Glutamatergic neuron (in vitro differentiated cells): ENCODE results near the gene USP38. TPM values are rescaled to one million over a fixed set of nuclear protein-coding genes. Genes with fewer than 3 reads are reported as not detected.

Experiments
- DNase-seq: peaks from one replicate; pipeline ENCODE4 v3.0.0; 2022
- H3K27ac Mint-ChIP-seq: one replicate; pipeline ENCODE4 v1.8.0; 2020; ENCODE audit warnings: mild to moderate bottlenecking, mixed read lengths, inconsistent platforms; ENCODE audit not compliant: unreplicated experiment
- H3K27me3 Mint-ChIP-seq: one replicate; pipeline ENCODE4 v1.8.0; 2020; ENCODE audit warnings: mild to moderate bottlenecking, moderate library complexity, mixed read lengths, inconsistent platforms; ENCODE audit not compliant: unreplicated experiment
- H3K36me3 Mint-ChIP-seq: one replicate; pipeline ENCODE4 v1.8.0; 2020; ENCODE audit warnings: mild to moderate bottlenecking, mixed read lengths, inconsistent platforms; ENCODE audit not compliant: unreplicated experiment
- H3K4me1 Mint-ChIP-seq: one replicate; pipeline ENCODE4 v1.8.0; 2020; ENCODE audit warnings: mild to moderate bottlenecking, low read depth, mixed read lengths, inconsistent platforms; ENCODE audit not compliant: unreplicated experiment
- H3K4me3 Mint-ChIP-seq: one replicate; pipeline ENCODE4 v1.8.0; 2020; ENCODE audit warnings: mild to moderate bottlenecking, mixed read lengths, inconsistent platforms; ENCODE audit not compliant: unreplicated experiment
- H3K9me3 Mint-ChIP-seq: one replicate; pipeline ENCODE4 v1.8.0; 2020; ENCODE audit warnings: mild to moderate bottlenecking, moderate library complexity, mixed read lengths, inconsistent platforms; ENCODE audit not compliant: unreplicated experiment
- long read RNA-seq: library from polyadenylated mRNA; unstranded; transcript quantifications from one replicate; pipeline ENCODE4 v2.0.0, GENCODE V29; 2020; ENCODE audit not compliant: unreplicated experiment
- total RNA-seq: library from RNA; stranded (reverse); fragmentation: NEBNext Ultra II Directional; extraction: Animal tissue kit (Norgen Biotek cat#: 25700); gene quantifications from one replicate; pipeline ENCODE4 v1.2.1, GENCODE V29; 2021; ENCODE audit not compliant: unreplicated experiment
- TF ChIP-seq, protein P1 (sequence below): fragments of 200-600 bp; sonication (generic); IDR thresholded peaks from one replicate; pipeline ENCODE4 v1.5.0; 2021; ENCODE audit not compliant: partially characterized antibody, unreplicated experiment

Gene USP38
- total RNA-seq = 15.9 TPM
- long read RNA-seq, full-length matches to known transcripts = 1 of 3 reads
- long read RNA-seq, partial matches to known transcripts = 0 of 3 reads
- long read RNA-seq, other reads (novel, unspliced or antisense) = 2 of 3 reads

GRCh38 chr4:143184503-143185252 is at the start of gene USP38:
USP38 (plus strand) TSS chr4:143184917; CDS start chr4:143185451, 534 bp downstream.
- no peaks in the 10 kb centered on the region for H3K36me3 Mint-ChIP-seq
- H3K4me3 Mint-ChIP-seq = peak within 1 kb of the TSS; percentile 92
- H3K27ac Mint-ChIP-seq = peak within 1 kb of the TSS; percentile 95
- peak; percentile 89 for DNase-seq
- H3K27me3 Mint-ChIP-seq = peaks cover 9% of the 10 kb centered on the region
- H3K9me3 Mint-ChIP-seq = peaks cover 10% of the 10 kb centered on the region
- TF ChIP-seq, protein P1, sequence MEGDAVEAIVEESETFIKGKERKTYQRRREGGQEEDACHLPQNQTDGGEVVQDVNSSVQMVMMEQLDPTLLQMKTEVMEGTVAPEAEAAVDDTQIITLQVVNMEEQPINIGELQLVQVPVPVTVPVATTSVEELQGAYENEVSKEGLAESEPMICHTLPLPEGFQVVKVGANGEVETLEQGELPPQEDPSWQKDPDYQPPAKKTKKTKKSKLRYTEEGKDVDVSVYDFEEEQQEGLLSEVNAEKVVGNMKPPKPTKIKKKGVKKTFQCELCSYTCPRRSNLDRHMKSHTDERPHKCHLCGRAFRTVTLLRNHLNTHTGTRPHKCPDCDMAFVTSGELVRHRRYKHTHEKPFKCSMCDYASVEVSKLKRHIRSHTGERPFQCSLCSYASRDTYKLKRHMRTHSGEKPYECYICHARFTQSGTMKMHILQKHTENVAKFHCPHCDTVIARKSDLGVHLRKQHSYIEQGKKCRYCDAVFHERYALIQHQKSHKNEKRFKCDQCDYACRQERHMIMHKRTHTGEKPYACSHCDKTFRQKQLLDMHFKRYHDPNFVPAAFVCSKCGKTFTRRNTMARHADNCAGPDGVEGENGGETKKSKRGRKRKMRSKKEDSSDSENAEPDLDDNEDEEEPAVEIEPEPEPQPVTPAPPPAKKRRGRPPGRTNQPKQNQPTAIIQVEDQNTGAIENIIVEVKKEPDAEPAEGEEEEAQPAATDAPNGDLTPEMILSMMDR = no peak
- H3K4me1 Mint-ChIP-seq = peaks cover 24% of the 10 kb centered on the region

GRCh38 chr4:143135358-143135757 is 49.4 kb upstream of the USP38 start:
- H3K4me1 Mint-ChIP-seq = no peaks in the 10 kb centered on the region
- TF ChIP-seq, protein P1 = no peak
- H3K27ac Mint-ChIP-seq = no peak overlapping the region
- DNase-seq = no peak
- H3K27me3 Mint-ChIP-seq = peaks cover 2% of the 10 kb centered on the region
- H3K4me3 Mint-ChIP-seq = no peak overlapping the region
- no peaks in the 10 kb centered on the region for H3K9me3 Mint-ChIP-seq
- no peaks in the 10 kb centered on the region for H3K36me3 Mint-ChIP-seq

- H3K4me1 Mint-ChIP-seq = no peaks in the 10 kb centered on the region
- TF ChIP-seq, protein P1 = no peak
These were observed 44.0 kb upstream of the USP38 start for GRCh38 chr4:143140696-143141095.

GRCh38 chr4:143148521-143148920 is 36.2 kb upstream of the USP38 start:
- H3K9me3 Mint-ChIP-seq = no peaks in the 10 kb centered on the region
- TF ChIP-seq, protein P1 = no peak
- no peak overlapping the region for H3K27ac Mint-ChIP-seq
- no peak overlapping the region for H3K4me3 Mint-ChIP-seq
- no peak for DNase-seq
- H3K36me3 Mint-ChIP-seq = no peaks in the 10 kb centered on the region
- H3K27me3 Mint-ChIP-seq = peaks cover 2% of the 10 kb centered on the region
- no peaks in the 10 kb centered on the region for H3K4me1 Mint-ChIP-seq

More at GRCh38 chr4:143140696-143141095, 44.0 kb upstream of the USP38 start:
- H3K4me3 Mint-ChIP-seq = no peak overlapping the region
- no peak overlapping the region for H3K27ac Mint-ChIP-seq
- DNase-seq = no peak
- peaks cover 2% of the 10 kb centered on the region for H3K27me3 Mint-ChIP-seq
- peaks cover 6% of the 10 kb centered on the region for H3K36me3 Mint-ChIP-seq
- H3K9me3 Mint-ChIP-seq = no peaks in the 10 kb centered on the region

GRCh38 chr4:143156853-143157252 is 27.9 kb upstream of the USP38 start:
- Mint-ChIP-seq H3K4me1 (no peaks in the 10 kb centered on the region), H3K9me3 (no peaks in the 10 kb centered on the region), H3K36me3 (peaks cover 5% of the 10 kb centered on the region), H3K4me3 (no peak overlapping the region), H3K27ac (no peak overlapping the region), H3K27me3 (peaks cover 1% of the 10 kb centered on the region)
- DNase-seq = no peak
- TF ChIP-seq, protein P1 = no peak
